ENCODE measurements around the gene ABCB6.

Gene ABCB6

DNA sequence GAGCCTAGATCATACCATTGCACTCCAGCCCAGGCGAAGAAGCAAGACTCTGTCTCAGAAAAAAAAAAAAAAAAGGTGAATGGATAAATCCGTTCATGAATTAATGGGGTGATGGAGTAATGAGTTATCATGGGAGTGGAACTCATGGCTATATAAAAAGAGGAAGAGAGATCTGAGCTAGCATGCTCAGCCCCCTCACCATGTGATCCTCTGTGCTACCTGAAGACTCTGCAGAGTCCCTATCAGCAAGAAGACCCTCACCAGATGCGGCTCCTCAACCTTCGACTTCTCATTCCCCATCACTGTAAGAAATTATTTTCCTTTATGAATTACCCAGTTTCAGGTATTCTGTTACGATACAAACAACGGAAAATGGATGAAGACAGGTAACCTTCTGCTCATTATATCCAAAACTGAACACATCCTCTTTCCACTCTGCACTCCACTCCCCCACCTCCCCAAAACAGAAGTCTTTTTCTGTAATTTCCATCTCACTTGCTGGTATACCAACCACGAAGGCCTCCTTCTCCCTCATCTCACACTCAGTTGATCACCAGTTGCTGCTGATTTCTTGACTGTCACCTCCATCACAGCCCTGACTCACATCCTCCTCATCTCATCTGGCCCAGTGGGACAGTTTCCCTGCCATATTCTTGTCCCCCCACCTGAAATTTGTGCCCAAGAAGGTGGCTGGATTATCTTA, 31.9 kb downstream of the ABCB6 start:
- DNase-seq (ENCODE audit: low read depth): no peak
- TF ChIP-seq, protein P1, sequence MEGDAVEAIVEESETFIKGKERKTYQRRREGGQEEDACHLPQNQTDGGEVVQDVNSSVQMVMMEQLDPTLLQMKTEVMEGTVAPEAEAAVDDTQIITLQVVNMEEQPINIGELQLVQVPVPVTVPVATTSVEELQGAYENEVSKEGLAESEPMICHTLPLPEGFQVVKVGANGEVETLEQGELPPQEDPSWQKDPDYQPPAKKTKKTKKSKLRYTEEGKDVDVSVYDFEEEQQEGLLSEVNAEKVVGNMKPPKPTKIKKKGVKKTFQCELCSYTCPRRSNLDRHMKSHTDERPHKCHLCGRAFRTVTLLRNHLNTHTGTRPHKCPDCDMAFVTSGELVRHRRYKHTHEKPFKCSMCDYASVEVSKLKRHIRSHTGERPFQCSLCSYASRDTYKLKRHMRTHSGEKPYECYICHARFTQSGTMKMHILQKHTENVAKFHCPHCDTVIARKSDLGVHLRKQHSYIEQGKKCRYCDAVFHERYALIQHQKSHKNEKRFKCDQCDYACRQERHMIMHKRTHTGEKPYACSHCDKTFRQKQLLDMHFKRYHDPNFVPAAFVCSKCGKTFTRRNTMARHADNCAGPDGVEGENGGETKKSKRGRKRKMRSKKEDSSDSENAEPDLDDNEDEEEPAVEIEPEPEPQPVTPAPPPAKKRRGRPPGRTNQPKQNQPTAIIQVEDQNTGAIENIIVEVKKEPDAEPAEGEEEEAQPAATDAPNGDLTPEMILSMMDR (IDR thresholded peaks at IDR 0.05; ENCODE audit: low read depth, low read length, missing control alignments): no peak
- no peak overlapping the region for H3K4me3 ChIP-seq (ENCODE audit: low read depth, low read length)
- in situ Hi-C loops (cut with HindIII; ENCODE audit: low sequenced_read_pairs): no loop called here

DNA sequence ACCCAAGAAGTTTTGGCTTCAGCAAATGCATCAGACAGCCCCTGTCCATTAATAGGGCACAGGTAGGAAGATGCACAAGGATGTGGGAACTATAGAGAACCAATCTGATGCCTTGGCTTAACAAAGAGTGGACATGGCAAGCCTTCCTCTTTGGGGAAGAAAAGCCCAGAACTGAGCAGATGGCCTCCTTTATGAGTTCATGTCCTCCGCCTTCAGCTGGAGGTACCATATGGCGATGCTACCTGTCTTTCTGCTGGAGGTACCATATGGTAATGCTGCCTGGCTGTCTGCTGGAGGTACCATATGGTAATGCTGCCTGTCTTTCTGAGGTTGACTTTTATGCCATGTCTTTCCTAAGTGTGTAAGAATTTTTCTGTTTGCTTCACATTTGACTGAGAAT, 34.6 kb downstream of the ABCB6 start:
- TF ChIP-seq, protein P1 (IDR thresholded peaks at IDR 0.05; ENCODE audit: low read depth, low read length, missing control alignments): no peak
- DNase-seq (ENCODE audit: low read depth): no peak
- H3K4me3 ChIP-seq (ENCODE audit: low read depth, low read length): no peak overlapping the region
- in situ Hi-C loops (cut with HindIII; ENCODE audit: low sequenced_read_pairs): loop anchor here (5.0 kb wide), 1 partner anchor 43 kb away; the partner anchor contains the start of genes ANKZF1 and ATG9A

- TF ChIP-seq, protein P1 (IDR thresholded peaks at IDR 0.05; ENCODE audit: low read depth, low read length, missing control alignments): no peak
- DNase-seq (ENCODE audit: low read depth): no peak
- no peak overlapping the region for H3K4me3 ChIP-seq (ENCODE audit: low read depth, low read length)
- in situ Hi-C loops (cut with HindIII; ENCODE audit: low sequenced_read_pairs): loop anchor here (5.0 kb wide), 1 partner anchor 44 kb away; the partner anchor contains the start of genes ANKZF1 and ATG9A
These were observed 35.5 kb downstream of the ABCB6 start for GRCh38 chr2:219183151-219183772.

GRCh38 chr2:219182331-219183150, 36.2 kb downstream of the ABCB6 start:
- in situ Hi-C loops (cut with HindIII; ENCODE audit: low sequenced_read_pairs): loop anchor here (5.0 kb wide), 1 partner anchor 45 kb away; the partner anchor contains the start of genes ANKZF1 and ATG9A
- no peak overlapping the region for H3K4me3 ChIP-seq (ENCODE audit: low read depth, low read length)
- TF ChIP-seq, protein P1 (IDR thresholded peaks at IDR 0.05; ENCODE audit: low read depth, low read length, missing control alignments): no peak
- no peak for DNase-seq (ENCODE audit: low read depth)

- TF ChIP-seq, protein P1 (IDR thresholded peaks at IDR 0.05; ENCODE audit: low read depth, low read length, missing control alignments): no peak
- H3K4me3 ChIP-seq (ENCODE audit: low read depth, low read length): no peak overlapping the region
- in situ Hi-C loops (cut with HindIII; ENCODE audit: low sequenced_read_pairs): loop anchor here (5.0 kb wide), 1 partner anchor 46 kb away; the partner anchor contains the start of genes ANKZF1 and ATG9A
- no peak for DNase-seq (ENCODE audit: low read depth)
These were observed 37.2 kb downstream of the ABCB6 start for GRCh38 chr2:219181531-219181930.

DNA sequence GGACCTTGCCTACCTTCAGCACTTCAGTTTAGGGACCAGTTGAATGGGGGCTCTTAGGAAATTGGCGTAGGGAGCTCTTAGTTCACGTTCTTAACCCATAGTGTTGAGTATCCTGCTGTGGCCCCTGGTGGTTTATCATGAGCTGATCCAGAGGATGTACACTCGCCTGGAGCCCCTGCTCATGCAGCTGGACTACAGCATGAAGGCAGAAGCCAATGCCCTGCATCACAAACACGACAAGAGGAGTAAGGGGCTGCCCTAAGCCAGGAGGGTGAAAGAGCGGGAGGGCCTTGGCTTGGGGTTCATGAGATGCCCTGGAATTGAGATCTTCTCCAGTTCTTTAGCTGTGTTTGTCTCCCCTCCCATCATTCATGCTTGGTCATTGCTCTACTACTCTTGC, 37.8 kb downstream of the ABCB6 start:
- TF ChIP-seq, protein P1 (IDR thresholded peaks at IDR 0.05; ENCODE audit: low read depth, low read length, missing control alignments): no peak
- no peak for DNase-seq (ENCODE audit: low read depth)
- in situ Hi-C loops (cut with HindIII; ENCODE audit: low sequenced_read_pairs): loop anchor here (5.0 kb wide), 1 partner anchor 46 kb away; the partner anchor contains the start of genes ANKZF1 and ATG9A
- H3K4me3 ChIP-seq (ENCODE audit: low read depth, low read length): no peak overlapping the region

All from astrocyte of the cerebellum (primary cell).